ENCODE results near the gene FPGS. TPM values are rescaled to one million over a fixed set of nuclear protein-coding genes. Genes with fewer than 3 reads are reported as not detected.
"Not testable (repeated sequence)": the region's sequence is repeated elsewhere in the genome, so short reads cannot be mapped to it uniquely, and the experiment has no call there.

Gene FPGS
- total RNA-seq, 1 donor from 2014 or later: 52.2 TPM

GRCh38 chr9:127812011-127812410 is 9.3 kb downstream of the FPGS start:
- DNase-seq (ENCODE audit: low spot score): no peak

GRCh38 chr9:127812936-127813675 is 10.4 kb downstream of the FPGS start:
- DNase-seq (ENCODE audit: low spot score): no peak

- DNase-seq (ENCODE audit: low spot score): no peak
These were observed 11.1 kb downstream of the FPGS start for GRCh38 chr9:127813686-127814226.

GRCh38 chr9:127814619-127815511 is 12.2 kb downstream of the FPGS start:
- DNase-seq (ENCODE audit: low spot score): no peak

- DNase-seq (ENCODE audit: low spot score): no peak
These were observed 13.1 kb downstream of the FPGS start for GRCh38 chr9:127815512-127816361.

GRCh38 chr9:127816362-127816725 is 13.7 kb downstream of the FPGS start:
- no peak for DNase-seq (ENCODE audit: low spot score)

GRCh38 chr9:127816728-127817127 is 14.0 kb downstream of the FPGS start:
- no peak for DNase-seq (ENCODE audit: low spot score)

GRCh38 chr9:127817881-127818434 is 15.3 kb downstream of the FPGS start:
- DNase-seq (ENCODE audit: low spot score): no peak

- no peak for DNase-seq (ENCODE audit: low spot score)
These were observed 15.9 kb downstream of the FPGS start for GRCh38 chr9:127818574-127818973.

- no peak for DNase-seq (ENCODE audit: low spot score)
These were observed 19.4 kb downstream of the FPGS start for GRCh38 chr9:127822108-127822507.

GRCh38 chr9:127825319-127826051 is 22.8 kb downstream of the FPGS start:
- DNase-seq (ENCODE audit: low spot score): no peak

GRCh38 chr9:127826253-127826913 is 23.7 kb downstream of the FPGS start:
- no peak for DNase-seq (ENCODE audit: low spot score)

GRCh38 chr9:127828262-127829031 is 25.8 kb downstream of the FPGS start:
- DNase-seq (ENCODE audit: low spot score): peak; percentile 86

GRCh38 chr9:127829205-127829906 is 26.7 kb downstream of the FPGS start:
- no peak for DNase-seq (ENCODE audit: low spot score)

GRCh38 chr9:127832248-127832647 is 29.6 kb downstream of the FPGS start:
- DNase-seq (ENCODE audit: low spot score): no peak

- DNase-seq (ENCODE audit: low spot score): peak; percentile 50
These were observed 30.9 kb downstream of the FPGS start for GRCh38 chr9:127833555-127833954.

- peak; percentile 60 for DNase-seq (ENCODE audit: low spot score)
These were observed 33.4 kb downstream of the FPGS start for GRCh38 chr9:127835991-127836516.

GRCh38 chr9:127836561-127836960 is 33.9 kb downstream of the FPGS start:
- DNase-seq (ENCODE audit: low spot score): not testable (repeated sequence)
